RWPE2 (cell line): ENCODE measurements around the gene NAA50.

Experiments
- ATAC-seq: fragments of 200-7000 bp; cut with Tn5 transposase; 3 replicates; pipeline ENCODE4 v1.9.1; 2021; ENCODE audit warnings: low read depth
- DNase-seq: peaks from one replicate; pipeline ENCODE4 v3.0.0-alpha.2; 2020; ENCODE audit warnings: low spot score
- H3K27ac ChIP-seq: fragments of 450-650 bp; 2 replicates; pipeline ENCODE4 v1.5.1; 2017; ENCODE audit warnings: mild to moderate bottlenecking; ENCODE audit not compliant: poor library complexity, severe bottlenecking
- H3K27me3 ChIP-seq: fragments of 250-450 bp; sonication (Bioruptor Pico); 2 replicates; pipeline ENCODE4 v1.5.1; 2021; ENCODE audit warnings: mild to moderate bottlenecking, moderate library complexity; ENCODE audit not compliant: insufficient read depth, poor library complexity, severe bottlenecking
- H3K36me3 ChIP-seq: fragments of 250-450 bp; sonication (Bioruptor Pico); 2 replicates; pipeline ENCODE4 v1.5.1; 2020; ENCODE audit warnings: low read depth, mild to moderate bottlenecking, moderate library complexity
- H3K4me1 ChIP-seq: fragments of 250-450 bp; sonication (Bioruptor Pico); 2 replicates; pipeline ENCODE4 v1.5.1; 2021; ENCODE audit warnings: mild to moderate bottlenecking, moderate library complexity; ENCODE audit not compliant: insufficient read depth, poor library complexity, severe bottlenecking
- H3K4me3 ChIP-seq: fragments of 250-450 bp; sonication (Bioruptor Pico); 2 replicates; pipeline ENCODE4 v1.5.1; 2021; ENCODE audit warnings: mild to moderate bottlenecking, moderate library complexity; ENCODE audit not compliant: severe bottlenecking
- H3K9me3 ChIP-seq: fragments of 250-450 bp; sonication (Bioruptor Pico); 2 replicates; pipeline ENCODE4 v1.5.1; 2021; ENCODE audit warnings: mild to moderate bottlenecking, moderate library complexity; ENCODE audit not compliant: severe bottlenecking
- TF ChIP-seq, protein P1 (sequence below): fragments of 450-650 bp; IDR thresholded peaks from one replicate; pipeline ENCODE4 v1.5.1; 2017; ENCODE audit warnings: mild to moderate bottlenecking, moderate library complexity; ENCODE audit not compliant: poor library complexity, severe bottlenecking

Gene NAA50

DNA sequence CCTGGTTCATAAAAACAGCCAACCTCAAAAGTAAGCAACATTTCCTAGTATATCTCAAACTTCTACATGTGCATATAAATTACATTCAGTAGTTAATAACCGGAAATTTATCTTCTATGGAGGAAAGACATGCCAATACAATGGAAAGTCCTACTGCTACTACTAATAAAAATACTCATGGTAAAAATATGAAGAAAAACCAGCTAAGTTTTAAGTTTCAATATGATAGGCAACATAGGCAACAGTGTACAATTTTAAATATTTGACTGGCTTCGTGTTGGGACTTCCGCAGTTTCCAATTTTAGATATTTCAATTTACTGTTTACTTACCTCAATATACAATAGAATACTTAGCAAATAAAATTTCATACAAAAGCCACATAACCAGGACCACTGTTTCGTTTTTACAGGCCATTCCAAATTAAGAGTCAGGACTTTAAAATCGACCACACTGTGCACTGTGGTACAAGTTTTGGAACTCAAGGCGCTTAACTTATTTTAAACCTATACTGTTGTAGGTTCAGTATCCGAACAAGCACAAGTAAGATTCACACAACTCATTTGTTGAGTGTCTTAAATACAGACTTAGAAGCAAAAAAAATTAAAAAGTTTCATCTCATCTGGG lies 2.9 kb downstream of the NAA50 start:
- TF ChIP-seq, protein P1, sequence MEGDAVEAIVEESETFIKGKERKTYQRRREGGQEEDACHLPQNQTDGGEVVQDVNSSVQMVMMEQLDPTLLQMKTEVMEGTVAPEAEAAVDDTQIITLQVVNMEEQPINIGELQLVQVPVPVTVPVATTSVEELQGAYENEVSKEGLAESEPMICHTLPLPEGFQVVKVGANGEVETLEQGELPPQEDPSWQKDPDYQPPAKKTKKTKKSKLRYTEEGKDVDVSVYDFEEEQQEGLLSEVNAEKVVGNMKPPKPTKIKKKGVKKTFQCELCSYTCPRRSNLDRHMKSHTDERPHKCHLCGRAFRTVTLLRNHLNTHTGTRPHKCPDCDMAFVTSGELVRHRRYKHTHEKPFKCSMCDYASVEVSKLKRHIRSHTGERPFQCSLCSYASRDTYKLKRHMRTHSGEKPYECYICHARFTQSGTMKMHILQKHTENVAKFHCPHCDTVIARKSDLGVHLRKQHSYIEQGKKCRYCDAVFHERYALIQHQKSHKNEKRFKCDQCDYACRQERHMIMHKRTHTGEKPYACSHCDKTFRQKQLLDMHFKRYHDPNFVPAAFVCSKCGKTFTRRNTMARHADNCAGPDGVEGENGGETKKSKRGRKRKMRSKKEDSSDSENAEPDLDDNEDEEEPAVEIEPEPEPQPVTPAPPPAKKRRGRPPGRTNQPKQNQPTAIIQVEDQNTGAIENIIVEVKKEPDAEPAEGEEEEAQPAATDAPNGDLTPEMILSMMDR, result no peak
- no peaks in the 10 kb centered on the region for H3K9me3 ChIP-seq
- H3K4me1 ChIP-seq, result peaks cover 28% of the 10 kb centered on the region
- ATAC-seq (no peak), DNase-seq (no peak)
- H3K27me3 ChIP-seq, result no peaks in the 10 kb centered on the region
- peaks cover 20% of the 10 kb centered on the region for H3K36me3 ChIP-seq
- H3K4me3 ChIP-seq, result peak overlapping the region; percentile 5
- no peak overlapping the region for H3K27ac ChIP-seq

DNA sequence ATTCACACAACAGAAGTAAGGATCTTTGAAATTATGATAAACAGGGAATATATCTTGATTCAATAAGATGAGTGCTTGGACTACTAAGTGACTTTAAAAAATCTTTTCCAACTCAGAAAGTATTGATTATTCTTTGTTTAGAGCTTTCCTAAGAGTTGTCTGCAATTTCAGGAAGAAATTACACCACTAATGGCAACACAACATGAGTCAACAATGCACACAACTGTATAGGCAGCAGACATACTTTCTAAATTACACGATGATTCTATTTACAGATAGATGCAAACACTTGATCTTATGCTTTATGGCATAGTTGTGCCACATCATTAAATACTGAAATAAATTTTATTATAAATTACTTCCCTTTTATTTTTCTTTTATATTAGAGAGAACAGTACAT lies 4.4 kb downstream of the NAA50 start:
- Histone ChIP-seq H3K4me3 (no peak overlapping the region), H3K27me3 (no peaks in the 10 kb centered on the region), H3K27ac (no peak overlapping the region), H3K4me1 (peaks cover 38% of the 10 kb centered on the region), H3K9me3 (no peaks in the 10 kb centered on the region), H3K36me3 (peaks cover 20% of the 10 kb centered on the region)
- ATAC-seq, result no peak
- TF ChIP-seq, protein P1, result no peak
- no peak for DNase-seq

DNA sequence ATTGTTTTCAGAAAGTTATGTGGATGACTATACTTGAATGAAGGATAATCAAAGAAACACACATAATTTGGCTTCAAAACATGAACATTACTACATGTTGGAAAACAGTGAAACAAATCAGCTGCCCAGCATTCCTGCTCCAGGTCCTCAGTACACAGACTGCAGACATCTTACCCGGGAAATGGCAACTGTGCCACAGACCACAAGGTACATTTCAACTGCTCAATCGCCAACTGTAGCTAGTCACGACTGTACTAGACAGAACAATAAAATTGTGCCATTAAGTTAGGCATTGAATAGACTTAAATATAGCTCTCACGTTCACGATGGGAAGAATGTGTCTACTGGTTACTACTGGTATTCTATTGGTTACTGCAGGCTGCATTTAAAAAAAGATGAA lies 5.0 kb downstream of the NAA50 start:
- TF ChIP-seq, protein P1, result no peak
- Histone ChIP-seq H3K4me1 (peaks cover 38% of the 10 kb centered on the region), H3K27me3 (no peaks in the 10 kb centered on the region), H3K4me3 (no peak overlapping the region), H3K9me3 (no peaks in the 10 kb centered on the region), H3K27ac (no peak overlapping the region), H3K36me3 (peaks cover 23% of the 10 kb centered on the region)
- no peak for ATAC-seq
- no peak for DNase-seq

DNA sequence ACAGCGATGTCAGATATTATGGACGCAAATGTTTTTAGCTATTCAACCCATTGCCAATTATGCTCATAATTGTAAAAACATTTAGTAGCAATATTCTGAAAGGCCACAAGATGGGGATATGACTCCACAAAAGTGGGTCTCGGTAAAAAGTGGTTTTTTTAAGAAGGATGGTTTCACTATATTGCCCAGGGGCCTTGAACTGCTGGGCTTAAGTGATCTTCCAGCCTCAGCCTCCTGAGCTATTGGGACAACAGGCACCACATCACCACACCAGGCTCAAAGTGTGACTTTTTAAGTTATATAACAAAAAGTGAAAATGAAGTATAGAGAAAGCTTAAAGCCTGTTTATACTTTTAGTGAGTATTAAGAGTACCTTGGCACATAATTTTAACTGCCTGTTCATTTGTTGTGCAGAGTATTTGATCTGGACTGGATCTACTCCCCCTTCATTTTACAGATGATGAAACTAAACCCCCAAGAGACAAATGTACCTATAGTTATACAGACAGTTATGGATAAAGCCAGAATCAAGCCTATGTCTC lies 9.4 kb downstream of the NAA50 start:
- no peak for DNase-seq
- Histone ChIP-seq H3K27me3 (no peaks in the 10 kb centered on the region), H3K9me3 (no peaks in the 10 kb centered on the region), H3K4me1 (peaks cover 15% of the 10 kb centered on the region), H3K4me3 (no peak overlapping the region), H3K36me3 (peaks cover 23% of the 10 kb centered on the region), H3K27ac (no peak overlapping the region)
- TF ChIP-seq, protein P1, result peak; percentile 77
- peak; percentile 50; the same call in 2 of the 3 replicates for ATAC-seq

DNA sequence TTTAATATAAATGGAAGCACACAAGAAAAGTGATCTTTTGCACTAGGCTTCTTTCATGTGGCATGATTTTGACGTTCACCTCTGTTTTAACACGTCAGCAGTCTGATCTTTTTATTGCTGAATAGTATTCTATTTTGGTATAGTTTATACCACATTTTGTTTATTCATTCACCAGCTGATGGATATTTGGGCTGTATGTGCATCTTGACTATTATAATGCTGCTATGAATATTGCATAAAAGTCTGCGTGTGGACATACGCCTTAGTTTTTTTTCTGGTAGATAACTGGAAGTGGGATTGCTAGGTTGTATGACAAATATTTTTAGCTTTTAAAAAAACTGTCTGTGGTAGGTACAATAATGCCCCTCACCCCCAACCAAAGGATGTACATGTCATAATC lies 14.4 kb downstream of the NAA50 start:
- ATAC-seq (no peak), DNase-seq (no peak)
- H3K36me3 ChIP-seq, result peaks cover 33% of the 10 kb centered on the region

More for the DNA sequence above, 14.4 kb downstream of the NAA50 start:
- Histone ChIP-seq H3K4me1 (peaks cover under 1% of the 10 kb centered on the region), H3K27ac (no peak overlapping the region), H3K9me3 (no peaks in the 10 kb centered on the region), H3K4me3 (no peak overlapping the region), H3K27me3 (no peaks in the 10 kb centered on the region)
- TF ChIP-seq, protein P1, result no peak
